ENCODE data around the gene OR12D1.

OR12D1 gene

GRCh38 chr6:29465279-29465678, 50.6 kb downstream of the OR12D1 start:
- no peak for DNase-seq

GRCh38 chr6:29465801-29466200, 51.1 kb downstream of the OR12D1 start:
- DNase-seq = no peak

GRCh38 chr6:29466241-29466640, 51.5 kb downstream of the OR12D1 start:
- DNase-seq = no peak

All from nucleus accumbens (tissue), 56 donors.